ENCODE data around the gene NRCAM.
"Not testable (repeated sequence)": the region's sequence is repeated elsewhere in the genome, so short reads cannot be mapped to it uniquely, and the experiment has no call there.

NRCAM gene

DNA sequence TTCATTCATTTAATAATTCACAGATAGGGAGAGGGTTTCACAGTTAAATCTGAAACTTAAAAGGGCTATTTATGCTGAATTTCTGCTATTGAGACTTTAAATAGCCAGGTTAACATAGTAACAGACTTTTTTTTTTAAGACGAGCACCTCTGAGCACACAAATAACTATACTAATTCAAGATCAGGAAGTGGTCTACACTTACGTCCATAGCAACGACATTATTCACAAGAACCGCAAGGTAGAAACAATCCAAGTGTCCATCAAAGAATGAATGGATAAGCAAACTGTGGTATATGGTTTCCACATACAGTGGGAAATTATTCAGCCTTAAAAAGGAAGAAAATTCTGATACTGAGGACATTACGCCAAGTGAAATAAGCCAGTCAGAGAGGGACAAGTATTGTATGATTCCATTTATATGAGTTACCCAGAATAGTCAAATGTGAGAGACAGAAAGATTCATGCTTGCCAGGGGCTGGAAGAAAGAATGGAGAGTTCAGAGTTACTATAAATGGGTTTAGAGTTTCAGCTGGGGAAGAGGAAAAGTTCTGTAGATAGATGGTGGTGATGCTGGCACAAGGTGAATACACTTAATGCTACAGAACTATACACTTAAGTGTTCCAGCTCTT lies 185.7 kb downstream of the NRCAM start:
- no peak for DNase-seq

DNA sequence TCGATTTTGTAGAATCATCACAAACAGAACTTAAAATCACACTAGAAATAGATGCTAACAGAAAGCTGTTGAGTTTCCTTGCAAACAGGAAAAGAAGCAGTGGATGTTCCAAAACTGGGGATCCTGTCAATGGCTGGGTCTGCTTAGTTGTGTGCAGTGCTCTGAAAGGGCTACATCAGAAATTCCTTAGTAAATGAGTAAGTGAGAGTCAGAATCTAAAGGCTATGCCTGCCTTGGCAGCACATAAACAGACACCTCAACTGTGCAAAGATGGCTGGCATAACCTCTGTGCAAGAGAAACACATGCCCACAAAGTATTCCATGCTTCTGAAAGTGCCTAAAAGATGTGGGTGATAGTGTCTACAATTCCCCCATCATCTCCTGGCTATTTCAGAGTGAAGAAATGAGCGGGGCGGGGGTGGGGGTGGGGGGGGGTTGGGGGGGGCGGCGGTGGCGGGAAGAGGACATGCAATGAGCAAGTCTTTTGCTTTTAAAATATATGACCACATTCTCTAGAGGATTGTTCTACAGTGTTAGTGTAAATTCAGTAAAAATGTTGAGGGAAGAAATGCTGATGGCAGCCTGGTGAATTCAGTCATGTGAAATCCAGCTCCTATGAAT lies 187.9 kb downstream of the NRCAM start:
- no peak for DNase-seq

DNA sequence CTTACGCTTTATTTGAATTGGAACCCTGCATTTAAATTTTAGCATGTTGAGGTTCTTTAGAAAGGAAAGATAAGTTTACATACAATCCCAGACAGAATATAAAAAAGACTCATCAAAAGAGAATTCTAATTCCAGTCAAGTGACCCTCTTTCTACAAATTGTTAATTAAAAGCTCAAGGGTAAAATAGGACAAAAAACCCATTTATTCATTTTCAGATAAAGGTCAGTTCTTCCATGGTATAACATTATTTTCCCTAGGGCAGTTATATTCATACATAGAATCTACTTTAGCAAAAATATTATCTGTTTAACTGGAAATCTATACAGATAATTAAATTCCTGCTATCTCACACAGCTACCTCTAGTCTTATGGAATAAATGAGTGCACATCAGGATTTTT lies 188.6 kb downstream of the NRCAM start:
- DNase-seq: no peak

DNA sequence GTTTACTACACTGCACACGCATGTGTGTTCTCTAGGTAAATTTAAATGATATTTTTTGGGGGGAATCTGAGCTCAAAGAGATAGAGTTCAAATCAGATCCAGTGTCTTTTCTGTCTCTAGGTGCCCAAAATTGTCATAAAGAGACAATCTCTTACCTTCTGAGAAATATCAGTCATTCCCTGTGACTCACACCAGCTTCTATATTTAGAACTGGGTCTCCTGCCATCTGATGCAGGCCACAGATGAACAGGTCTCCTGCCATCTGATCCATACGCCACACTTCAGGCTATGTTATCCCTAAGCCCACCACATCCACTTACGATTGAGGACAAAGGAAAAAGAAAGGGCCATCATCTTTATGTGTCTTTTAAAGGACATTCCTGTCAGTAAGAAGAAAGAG lies 189.7 kb downstream of the NRCAM start:
- no peak for DNase-seq

DNA sequence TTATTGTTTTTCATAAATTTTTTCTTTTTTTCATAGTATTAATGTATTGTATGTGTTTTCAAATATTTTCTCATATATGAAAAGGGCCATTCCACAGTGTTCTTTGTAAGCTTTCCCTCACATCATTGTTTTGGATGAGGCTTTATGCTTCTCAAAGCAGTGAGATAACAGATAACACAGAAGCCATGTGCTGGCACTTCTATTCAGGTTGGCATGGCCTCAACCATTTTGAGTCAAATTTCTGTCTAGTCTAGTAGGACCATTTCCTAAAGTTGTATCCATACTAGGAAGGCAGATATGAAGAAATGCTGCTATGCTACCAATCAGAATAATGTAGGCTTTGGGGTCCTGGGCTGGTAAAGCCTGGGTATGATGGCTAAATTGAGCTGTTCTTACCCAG lies 190.2 kb downstream of the NRCAM start:
- no peak for DNase-seq

DNA sequence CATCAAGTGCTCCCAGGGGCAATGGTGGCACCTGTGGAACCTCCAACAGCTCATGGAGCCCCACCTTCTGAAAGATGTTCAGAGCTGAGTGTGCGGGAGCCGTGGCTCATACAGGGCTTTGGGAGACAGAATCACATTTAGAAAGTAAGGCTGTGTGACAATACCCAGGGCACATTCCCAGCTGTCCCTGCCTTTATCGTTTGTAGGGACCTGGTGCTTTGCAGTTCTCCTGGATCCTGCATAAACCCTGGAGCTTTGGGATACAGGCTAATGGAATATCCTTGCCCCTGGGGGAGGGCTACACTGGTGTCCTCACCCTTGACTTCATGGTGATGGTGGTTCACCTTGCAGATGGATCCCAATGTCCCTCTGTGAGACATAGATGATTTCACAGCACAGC lies 191.2 kb downstream of the NRCAM start:
- no peak for DNase-seq

DNA sequence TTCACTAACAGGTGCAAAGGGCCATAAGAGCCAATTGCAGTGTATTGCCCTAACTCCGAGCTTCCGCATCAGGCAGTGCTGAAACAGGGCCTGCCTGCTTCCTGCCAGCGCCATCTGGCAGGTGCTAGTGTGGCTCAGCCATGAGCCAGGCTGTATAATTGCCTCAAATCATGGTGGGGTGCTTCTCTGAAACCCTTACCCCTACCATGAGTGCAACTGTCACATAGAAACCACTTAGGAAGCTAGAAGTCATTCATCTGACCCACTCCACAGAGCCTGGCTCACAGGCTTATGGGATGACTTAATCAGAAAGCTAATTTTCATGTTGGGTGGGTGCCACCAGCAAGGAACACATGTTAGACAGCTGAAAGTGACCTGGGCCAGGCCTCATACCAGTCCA lies 192.8 kb downstream of the NRCAM start:
- no peak for DNase-seq

DNA sequence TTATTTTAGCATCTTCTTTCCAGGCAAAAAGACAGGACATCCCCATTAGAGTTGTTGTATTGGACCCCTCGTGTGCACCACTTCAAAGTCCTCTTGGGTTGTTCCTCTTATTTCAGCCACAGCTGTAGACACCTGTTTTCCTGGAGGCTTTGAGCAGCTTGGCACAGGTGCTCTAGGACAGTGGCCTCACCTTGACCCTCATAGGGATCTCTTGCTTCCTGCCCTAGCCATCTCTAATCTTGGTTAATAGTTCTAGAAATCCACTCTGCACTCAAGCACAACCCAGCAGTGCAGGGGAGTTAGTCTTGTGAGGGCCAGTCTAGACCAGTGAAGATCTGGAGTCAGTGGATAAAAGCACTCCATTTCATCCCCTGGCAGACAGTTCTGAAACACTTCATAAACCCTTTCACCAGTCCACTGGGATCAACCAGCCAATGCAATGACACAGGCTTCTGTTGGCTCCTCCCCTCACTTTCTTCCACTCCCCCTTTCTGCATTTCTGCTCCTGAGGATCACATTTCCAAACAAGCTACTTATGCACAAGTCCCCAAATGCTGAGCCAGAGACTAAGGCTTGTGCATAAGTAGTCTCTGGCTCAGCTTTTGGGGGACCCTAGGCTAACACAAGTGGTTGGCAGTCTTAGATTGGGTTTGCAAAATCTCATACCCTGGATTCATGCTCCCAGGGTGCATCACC lies 194.5 kb downstream of the NRCAM start:
- no peak for DNase-seq

DNA sequence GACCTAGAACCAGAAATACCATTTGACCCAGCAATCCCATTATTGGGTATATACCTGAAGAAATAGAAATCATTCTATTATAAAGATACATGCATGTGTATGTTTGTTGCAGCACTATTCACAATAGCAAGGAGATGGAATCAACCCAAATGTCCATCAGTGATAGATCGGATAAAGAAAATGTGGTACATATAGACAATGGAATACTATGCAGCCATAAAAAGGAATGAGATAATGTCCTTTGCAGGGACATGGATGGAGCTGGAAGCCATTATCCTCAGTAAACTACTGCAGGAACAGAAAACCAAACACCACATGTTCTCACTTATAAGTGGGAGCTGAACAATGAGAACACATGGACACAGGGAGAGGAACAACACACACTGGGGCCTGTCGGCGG lies 196.8 kb downstream of the NRCAM start:
- not testable (repeated sequence) for DNase-seq

DNA sequence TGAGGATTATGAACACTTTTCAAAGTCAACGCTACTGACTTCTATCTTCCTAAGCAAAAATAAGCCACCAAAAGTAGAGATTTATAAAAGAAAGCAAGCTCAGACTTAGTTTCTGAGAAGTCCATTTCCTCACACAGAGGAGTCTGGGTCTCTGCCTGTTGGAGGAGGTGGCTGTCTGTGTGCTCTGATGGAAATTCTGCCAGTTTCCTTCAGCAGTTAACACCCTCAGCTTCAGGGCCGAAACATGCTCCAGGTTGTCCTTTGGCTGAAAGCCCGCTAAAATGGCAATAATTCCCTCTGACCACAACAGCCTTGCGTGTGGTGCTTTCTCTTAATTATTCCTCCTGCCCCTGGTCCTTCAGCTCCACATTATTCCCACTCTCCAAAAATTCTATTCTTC lies 198.3 kb downstream of the NRCAM start:
- no peak for DNase-seq

DNA sequence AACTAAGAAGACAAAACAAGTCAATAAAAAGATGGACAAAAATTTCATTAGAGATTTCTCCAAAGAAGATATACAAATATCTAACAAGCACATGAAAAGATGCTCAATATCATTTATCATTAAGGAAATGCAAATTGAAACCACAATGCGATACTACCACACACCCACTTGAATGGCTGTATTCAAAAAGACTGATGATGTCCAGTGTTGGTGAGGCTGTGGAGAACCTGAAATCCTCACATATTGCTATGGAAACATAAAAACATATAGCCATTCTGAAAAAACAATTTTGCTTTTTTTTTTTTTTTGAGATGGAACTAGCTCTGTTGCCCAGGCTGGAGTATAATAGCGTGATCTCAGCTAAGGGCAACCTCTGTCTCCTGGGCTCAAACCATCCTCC lies 202.0 kb downstream of the NRCAM start:
- DNase-seq: no peak

DNA sequence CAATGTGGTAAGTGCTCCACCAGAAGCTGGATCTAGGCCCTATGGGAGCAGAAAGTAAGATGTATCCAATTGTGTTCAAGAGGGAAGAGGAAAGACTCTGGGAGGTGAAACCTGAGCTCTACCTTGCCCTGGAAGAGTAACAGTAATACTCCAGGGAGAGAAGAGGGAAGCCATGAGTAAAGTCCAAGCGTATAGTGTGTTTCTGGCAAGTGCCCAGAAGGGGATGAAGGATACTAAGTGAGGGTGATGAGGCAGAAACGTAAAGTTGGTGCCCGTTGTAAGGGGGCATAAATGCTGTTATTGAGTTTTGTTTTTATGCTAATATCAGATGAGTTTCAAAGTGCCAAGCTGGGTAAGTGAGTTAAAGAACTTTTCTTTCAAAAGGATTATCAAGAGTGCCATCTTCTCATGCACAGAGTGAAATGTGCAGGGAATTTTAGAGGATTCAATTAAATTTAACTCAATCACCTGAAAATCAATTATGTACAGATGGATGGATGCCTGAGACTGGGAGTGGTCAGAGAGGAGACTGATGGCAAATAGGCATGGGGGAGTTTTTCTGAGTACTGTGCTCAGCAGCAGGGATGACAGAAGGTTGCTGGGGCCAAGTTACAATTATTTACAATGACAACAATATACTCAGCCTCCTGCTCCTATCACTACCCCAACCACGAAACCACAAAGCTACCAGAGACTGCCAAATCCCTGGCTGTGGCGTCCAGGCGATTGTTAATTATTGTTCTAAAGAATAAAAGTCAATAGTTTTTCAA lies 202.8 kb downstream of the NRCAM start:
- DNase-seq: no peak

DNA sequence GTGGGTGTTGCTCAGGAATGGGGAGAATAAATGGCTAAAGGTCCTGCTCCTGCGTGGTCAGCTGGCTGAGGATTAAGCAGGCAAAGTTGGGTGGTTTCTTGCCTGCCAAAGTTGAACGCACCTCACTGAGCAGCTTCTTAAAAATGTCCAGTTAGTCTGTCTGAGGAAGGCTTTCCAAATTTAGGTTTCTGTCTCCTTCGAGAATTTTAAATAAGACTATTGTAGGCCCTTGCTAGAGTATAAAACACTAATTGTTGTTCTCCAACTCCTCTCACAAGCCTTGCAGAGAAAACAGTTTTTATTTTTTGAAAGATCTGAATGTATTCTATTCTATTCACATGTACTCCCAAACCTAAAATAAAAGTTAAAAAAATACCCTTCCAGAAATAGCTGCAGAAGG lies 204.1 kb downstream of the NRCAM start:
- no peak for DNase-seq

DNA sequence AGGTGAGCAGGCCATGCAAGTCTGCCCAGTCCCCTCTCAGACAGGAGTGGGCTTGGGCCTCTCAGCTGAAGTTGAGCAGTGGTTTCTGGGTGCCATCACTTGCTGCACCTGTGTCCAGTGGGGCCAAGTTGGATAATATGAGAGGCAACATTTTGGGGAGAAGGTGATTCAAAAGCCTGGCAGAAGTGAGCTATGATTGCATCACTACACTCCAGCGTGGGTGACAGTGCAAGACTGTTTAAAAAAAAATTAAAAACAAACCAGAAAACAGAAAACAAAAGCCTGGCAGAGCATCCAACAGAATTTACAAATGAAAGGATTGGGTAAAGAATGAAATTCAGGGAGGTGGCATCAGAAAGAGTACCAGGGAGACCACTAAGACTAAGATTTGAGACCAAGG lies 204.5 kb downstream of the NRCAM start:
- no peak for DNase-seq

DNA sequence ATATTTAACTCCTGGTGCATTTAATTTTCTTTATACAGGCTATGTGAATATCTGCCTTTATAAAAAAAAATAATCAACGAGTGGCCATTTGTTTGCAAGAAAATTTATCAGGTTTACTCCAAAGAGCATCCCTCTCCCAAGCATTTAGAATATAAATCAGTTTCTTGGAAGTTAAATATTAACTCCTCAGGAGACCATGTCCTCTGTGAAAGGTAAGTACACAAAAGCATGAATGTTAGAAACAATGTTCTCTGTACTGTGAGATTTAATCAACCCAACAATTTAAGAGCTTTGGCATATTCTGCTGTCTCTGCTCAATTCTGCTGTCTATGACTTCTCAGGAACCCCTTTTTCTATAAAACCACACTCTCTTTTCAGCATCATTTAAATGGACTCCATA lies 206.8 kb downstream of the NRCAM start:
- DNase-seq: no peak

DNA sequence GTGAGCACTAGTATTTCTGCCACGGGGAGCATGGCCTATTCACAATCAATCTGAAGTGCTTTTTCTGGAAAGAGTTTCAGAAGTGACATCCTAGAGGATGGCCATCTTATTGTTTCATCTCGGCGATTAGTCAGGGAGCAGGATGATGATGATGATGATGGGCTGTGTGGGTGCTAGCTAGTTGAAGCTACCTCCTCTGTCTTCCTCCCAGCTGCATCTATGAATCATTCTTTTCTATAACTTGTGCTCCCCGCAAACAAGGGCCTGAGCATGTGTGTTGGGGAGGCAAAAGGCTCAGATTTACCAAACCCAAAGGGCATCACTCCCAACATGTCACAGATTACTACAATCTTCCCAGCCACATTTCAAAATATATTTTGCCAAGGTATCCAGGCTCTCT lies 207.4 kb downstream of the NRCAM start:
- DNase-seq: no peak

DNA sequence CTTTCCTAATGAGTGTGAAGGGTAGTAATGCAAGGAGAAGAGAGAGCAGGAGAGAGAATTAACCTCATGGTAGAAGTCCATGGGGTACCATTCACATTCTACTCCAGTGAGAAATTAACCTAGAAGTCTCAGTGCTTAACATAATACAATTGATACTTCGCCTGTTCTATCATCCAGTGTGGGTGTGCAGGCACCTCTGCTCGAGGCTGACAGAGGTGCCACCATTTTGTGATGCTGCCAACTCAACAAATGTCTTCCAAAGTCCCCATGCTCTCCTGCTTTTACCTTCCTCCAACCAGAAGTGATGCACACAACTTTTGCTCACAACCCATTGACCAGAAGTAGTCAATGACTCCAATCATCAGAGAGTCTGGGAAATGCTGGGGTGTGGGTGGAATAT lies 207.8 kb downstream of the NRCAM start:
- no peak for DNase-seq

DNA sequence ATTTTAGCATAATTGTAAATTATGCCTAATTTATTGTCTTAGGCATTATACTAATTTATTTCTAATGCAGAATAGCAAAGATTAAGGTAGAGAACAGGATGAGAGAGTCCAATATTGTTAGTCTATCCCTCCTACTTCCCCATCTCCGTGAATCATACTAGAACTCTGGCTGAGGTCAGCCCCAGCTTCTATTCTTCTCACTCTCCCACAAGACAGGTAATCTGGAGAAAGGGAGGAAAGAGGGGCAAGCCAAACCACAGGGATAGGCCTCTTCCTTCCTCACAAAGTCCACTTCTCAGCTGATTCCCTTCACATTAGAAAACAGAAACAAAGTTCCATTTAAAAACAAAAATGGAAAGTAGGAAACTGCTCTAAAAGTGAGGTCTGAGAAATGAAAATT lies 208.6 kb downstream of the NRCAM start:
- DNase-seq: no peak

DNA sequence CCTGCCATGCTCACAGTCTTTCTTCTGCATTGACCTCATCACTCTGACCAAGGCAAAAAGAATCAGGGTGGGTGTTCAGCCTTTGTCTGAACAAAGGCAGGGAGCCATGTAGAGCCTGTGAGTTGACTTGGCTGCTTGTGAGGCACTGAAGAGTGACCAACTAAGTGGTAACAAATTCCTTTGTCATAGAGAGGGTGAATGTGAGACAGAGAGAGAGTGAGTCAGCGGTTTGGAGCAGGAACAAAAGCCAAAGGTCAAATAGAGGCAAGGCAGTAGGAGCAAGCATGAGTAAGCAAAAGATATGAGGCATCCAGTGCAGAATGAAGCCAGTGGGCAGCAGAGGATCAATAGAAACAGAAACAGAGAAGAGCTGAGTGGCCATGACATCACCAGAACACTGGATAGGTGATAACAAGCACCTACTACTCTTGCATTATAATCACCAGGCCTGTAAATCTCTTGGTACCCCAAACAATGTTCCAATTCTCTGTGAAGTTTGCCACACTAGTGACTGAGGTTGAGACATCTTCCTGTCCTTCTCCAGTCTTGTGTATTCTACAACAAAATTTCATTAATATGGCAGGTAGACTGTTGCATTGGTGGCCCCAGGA lies 209.9 kb downstream of the NRCAM start:
- no peak for DNase-seq

DNA sequence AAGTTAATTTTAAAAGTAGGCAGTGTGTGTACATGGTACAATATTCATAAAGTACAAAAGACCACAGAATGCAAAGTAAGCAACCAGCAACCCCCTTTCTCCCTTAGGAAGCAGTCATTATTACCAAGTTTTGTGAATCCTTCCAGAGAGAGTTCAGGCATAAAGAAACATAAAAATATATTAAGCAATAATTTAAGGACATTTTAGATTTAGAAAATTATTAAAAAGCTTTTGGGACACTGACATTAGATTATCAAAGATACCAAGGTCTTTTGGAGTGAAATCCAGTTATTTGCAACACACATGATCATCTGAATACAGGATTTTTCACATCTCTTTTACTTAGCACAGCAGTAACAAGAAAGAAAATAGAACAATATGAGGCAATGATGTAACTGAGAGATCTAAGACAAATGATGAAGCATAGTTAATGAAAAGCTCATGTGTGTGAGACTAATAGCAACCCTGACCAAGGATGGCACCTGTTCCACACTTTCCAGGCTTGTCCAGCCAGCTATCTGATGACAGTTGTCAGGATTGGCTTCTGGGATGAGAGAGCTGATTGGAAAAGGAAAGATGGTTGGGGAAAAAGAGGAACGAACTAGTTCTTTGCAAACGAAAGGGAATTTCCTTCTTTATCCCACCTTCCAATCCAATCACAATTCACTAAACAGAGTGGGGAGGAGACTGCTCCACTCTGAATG lies 210.6 kb downstream of the NRCAM start:
- no peak for DNase-seq

DNA sequence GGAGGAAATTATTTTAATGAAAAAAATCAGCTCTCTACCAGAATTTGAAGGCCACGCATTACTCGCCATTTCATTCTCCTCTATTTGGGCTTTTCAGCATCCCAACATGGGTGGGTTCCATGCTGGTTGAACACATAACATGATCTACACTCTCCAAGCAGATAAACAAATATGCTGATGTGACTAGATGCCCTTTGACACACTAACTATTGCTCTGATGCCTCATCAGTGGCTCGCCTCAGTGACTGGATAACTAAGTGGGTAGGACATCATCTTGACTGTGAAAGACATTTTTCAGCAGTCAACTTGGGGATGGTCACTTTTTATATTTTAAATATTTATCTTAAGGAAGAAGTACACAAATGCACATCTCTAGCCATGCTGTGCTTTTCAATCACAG lies 212.1 kb downstream of the NRCAM start:
- DNase-seq: no peak

DNA sequence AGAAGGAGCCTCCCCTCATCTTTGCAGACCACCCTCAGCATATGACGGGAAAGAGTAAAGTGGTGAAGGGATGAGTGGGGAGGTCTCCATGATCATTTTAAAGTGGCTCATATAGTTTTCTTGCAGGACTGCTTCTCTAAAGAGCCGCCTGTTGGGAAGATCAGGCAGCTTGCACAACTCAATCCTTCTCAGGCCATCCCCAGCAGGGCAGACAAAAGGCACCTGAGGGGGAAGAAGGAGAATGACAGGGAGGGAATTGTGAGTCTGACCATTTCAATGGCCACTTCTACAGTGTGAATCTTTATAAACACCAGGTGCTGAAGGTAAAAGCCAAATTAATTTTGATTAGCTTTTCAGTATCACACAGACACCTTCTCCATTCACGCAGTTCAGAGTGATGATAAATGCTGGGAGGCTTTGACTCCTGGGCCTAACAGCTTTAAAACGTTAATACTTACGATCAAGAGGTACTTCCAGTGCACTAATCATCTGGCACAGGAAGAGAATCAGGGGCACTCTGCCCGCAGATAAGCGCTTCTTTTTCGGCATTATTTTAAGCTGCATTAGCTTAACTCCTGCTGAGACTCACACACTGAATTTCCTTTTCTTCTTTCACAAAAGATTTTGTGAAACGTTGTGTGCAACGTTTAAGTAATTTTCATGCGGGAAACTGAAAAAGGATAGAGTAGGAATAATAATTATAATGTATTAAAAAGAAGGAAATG lies 216.6 kb downstream of the NRCAM start:
- DNase-seq: no peak

All from effector CD8-positive, alpha-beta T cell (primary cell).